Naive thymus-derived CD4-positive, alpha-beta T cell (primary cell): Measurements from ENCODE around the gene ENTREP1. TPM values are rescaled to one million over a fixed set of nuclear protein-coding genes. Genes with fewer than 3 reads are reported as not detected.

Source experiments
- ATAC-seq: fragments of 150-1000 bp; cut with Tn5 transposase; 2 replicates; pipeline ENCODE4 v1.10.0; 2021; ENCODE audit warnings: mild to moderate bottlenecking, moderate library complexity
- CTCF ChIA-PET: fragments of 350-600 bp; sonication (Branson Sonifier 250); formaldehyde crosslinking; loops from one replicate; lab custom pipeline; 2021; ENCODE audit warnings: antibody characterized with exemption; lab: Charles Lee
- POLR2A ChIA-PET: fragments of 350-600 bp; sonication (Branson Sonifier 250); formaldehyde crosslinking; loops from one replicate; lab custom pipeline; 2021; ENCODE audit warnings: antibody characterized with exemption, inconsistent platforms; lab: Charles Lee
- DNase-seq, 9 donors: peaks; one replicate each; pipeline versions ENCODE4 v3.0.0 to v3.0.0-alpha.2; 2020 to 2022; ENCODE audit warnings: mixed read lengths in 1 of 9
- H3K27ac ChIP-seq: one replicate; pipeline ENCODE4 v1.7.0; 2013; ENCODE audit warnings: mild to moderate bottlenecking, low read depth, low read length, moderate library complexity
- H3K27me3 ChIP-seq, 2 donors: one replicate each; pipeline ENCODE4 v1.7.0; 2013; ENCODE audit warnings: low read length in 2 of 2, mild to moderate bottlenecking in 2 of 2, moderate library complexity in 2 of 2; ENCODE audit not compliant: control insufficient read depth in 2 of 2, insufficient read depth in 2 of 2
- H3K36me3 ChIP-seq, 3 experiments: 1 replicate in 2 of 3; 2 replicates in 1 of 3; pipeline ENCODE4 v1.7.0; 2013; ENCODE audit warnings: low read length in 3 of 3, mild to moderate bottlenecking in 3 of 3, moderate library complexity in 1 of 3; ENCODE audit not compliant: insufficient read depth in 3 of 3, control insufficient read depth in 2 of 3
- H3K4me1 ChIP-seq, 2 donors: one replicate each; pipeline ENCODE4 v1.7.0; 2013; ENCODE audit warnings: low read length in 2 of 2, mild to moderate bottlenecking in 2 of 2, moderate library complexity in 1 of 2; ENCODE audit not compliant: control insufficient read depth in 2 of 2, insufficient read depth in 2 of 2
- H3K4me3 ChIP-seq: 2 replicates; pipeline ENCODE4 v1.7.0; 2013; ENCODE audit warnings: mild to moderate bottlenecking, low read length
- H3K9me3 ChIP-seq, 3 experiments: 1 replicate in 2 of 3; 2 replicates in 1 of 3; pipeline ENCODE4 v1.7.0; 2013; ENCODE audit warnings: low read length in 3 of 3; ENCODE audit not compliant: control insufficient read depth in 2 of 3
- H3K27ac Mint-ChIP-seq, 9 donors: one replicate each; pipeline ENCODE4 v1.8.0; 2020 to 2022; ENCODE audit warnings: mixed read lengths in 9 of 9, mild to moderate bottlenecking in 8 of 9, moderate library complexity in 5 of 9, inconsistent platforms in 2 of 9
- H3K27me3 Mint-ChIP-seq, 5 donors: one replicate each; pipeline ENCODE4 v1.8.0; 2021 to 2022; ENCODE audit warnings: mixed read lengths in 5 of 5, mild to moderate bottlenecking in 1 of 5
- H3K36me3 Mint-ChIP-seq, 5 donors: one replicate each; pipeline ENCODE4 v1.8.0; 2020 to 2022; ENCODE audit warnings: mixed read lengths in 5 of 5, mild to moderate bottlenecking in 3 of 5, inconsistent platforms in 1 of 5
- H3K4me1 Mint-ChIP-seq, 7 donors: one replicate each; pipeline ENCODE4 v1.8.0; 2020 to 2022; ENCODE audit warnings: mixed read lengths in 7 of 7, mild to moderate bottlenecking in 3 of 7, inconsistent platforms in 1 of 7
- H3K4me3 Mint-ChIP-seq, 10 donors: one replicate each; pipeline ENCODE4 v1.8.0; 2020 to 2022; ENCODE audit warnings: mild to moderate bottlenecking in 10 of 10, mixed read lengths in 10 of 10, moderate library complexity in 6 of 10, inconsistent platforms in 2 of 10
- H3K9me3 Mint-ChIP-seq, 11 donors: one replicate each; pipeline ENCODE4 v1.8.0; 2020 to 2022; ENCODE audit warnings: mixed read lengths in 11 of 11, mild to moderate bottlenecking in 4 of 11, inconsistent platforms in 1 of 11, moderate library complexity in 1 of 11
- intact Hi-C, 2 donors: fragments of 100-400 bp; cut with micrococcal nuclease; formaldehyde crosslinking; loops; one replicate each; pipeline ENCODE4 v1.15.1; 2023
- polyA plus RNA-seq, 2 donors: library from polyadenylated mRNA; unstranded; fragments of 300-500 nt; fragmentation: Illumina TruSeq; gene quantifications; one replicate each; pipeline ENCODE4 v1.2.3, GENCODE V29; 2021
- total RNA-seq, 6 experiments: library from RNA in 5 of 6; stranded (reverse) in 5 of 6; gene quantifications; 1 replicate in 5 of 6; 2 replicates in 1 of 6; pipeline ENCODE4 v1.2.3 and lab custom pipeline; 2021 to 2026

Gene ENTREP1
- total and polyA plus RNA-seq, 7 experiments from 2014 or later: not detected

DNA sequence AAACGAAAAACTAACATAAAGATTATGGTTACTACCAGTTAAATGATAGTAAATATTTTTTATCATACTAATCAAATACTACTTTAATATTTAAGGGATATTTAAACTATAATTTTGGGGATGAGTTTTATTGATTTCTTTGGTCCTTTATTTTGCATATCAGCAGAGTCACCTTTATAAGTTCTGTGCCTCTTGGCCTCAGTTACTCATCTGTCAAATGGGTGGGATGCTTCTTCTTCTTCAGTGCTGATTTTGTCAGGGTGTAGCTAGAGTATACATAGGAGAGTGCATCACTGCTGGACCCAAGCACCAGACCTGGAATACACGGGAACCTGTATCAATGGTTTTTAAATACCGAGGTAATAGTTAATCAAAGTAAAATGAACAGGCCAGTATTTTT, 5.6 kb downstream of the ENTREP1 start:
- Mint-ChIP-seq H3K27me3 (peaks cover 34 to 54% (median 41%) of the 10 kb centered on the region in 5 donors), H3K27ac (no peak overlapping the region), H3K9me3 (peaks cover 0 to 2% (median 0%) of the 10 kb centered on the region in 11 donors), H3K4me1 (peaks cover 0 to 6% (median 5%) of the 10 kb centered on the region in 7 donors), H3K4me3 (no peak overlapping the region), H3K36me3 (no peaks in the 10 kb centered on the region)
- intact Hi-C loops: no loop called here
- Histone ChIP-seq H3K9me3 (no peaks in the 10 kb centered on the region), H3K27ac (no peak overlapping the region), H3K4me1 (no peaks in the 10 kb centered on the region), H3K4me3 (no peak overlapping the region), H3K36me3 (no peaks in the 10 kb centered on the region), H3K27me3 (no peaks in the 10 kb centered on the region)
- ChIA-PET POLR2A (no interaction called here), CTCF (no interaction called here)
- DNase-seq: no peak
- ATAC-seq: no peak

DNA sequence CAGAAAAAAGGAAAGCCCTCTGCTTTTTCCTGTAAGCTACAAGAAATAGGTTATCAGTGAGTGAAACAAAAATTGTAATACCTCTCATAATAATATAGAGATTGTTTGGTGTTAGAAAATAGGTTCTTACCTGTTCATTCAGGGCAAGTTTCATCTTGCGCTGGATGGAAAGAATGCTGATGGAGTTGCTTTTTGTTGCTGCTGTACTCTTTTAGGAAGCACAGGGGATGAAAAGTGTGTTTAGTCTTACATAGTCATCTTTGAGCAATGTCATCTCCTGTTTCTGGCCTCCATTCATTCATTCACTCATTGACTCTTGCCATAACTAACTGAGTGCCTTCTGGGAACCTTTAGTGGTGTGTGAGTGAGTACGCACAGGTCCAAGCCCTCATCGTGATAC, 6.4 kb downstream of the ENTREP1 start:
- H3K4me3 Mint-ChIP-seq: no peak overlapping the region
- intact Hi-C loops: no loop called here
- peaks cover 25 to 45% (median 33%) of the 10 kb centered on the region in 5 donors for H3K27me3 Mint-ChIP-seq
- no peaks in the 10 kb centered on the region for H3K4me1 Mint-ChIP-seq
- Histone ChIP-seq H3K4me3 (no peak overlapping the region), H3K27ac (no peak overlapping the region), H3K36me3 (no peaks in the 10 kb centered on the region), H3K27me3 (no peaks in the 10 kb centered on the region), H3K4me1 (no peaks in the 10 kb centered on the region), H3K9me3 (no peaks in the 10 kb centered on the region)
- ChIA-PET POLR2A (no interaction called here), CTCF (no interaction called here)
- H3K36me3 Mint-ChIP-seq: no peaks in the 10 kb centered on the region
- no peak for DNase-seq
- H3K27ac Mint-ChIP-seq: no peak overlapping the region
- ATAC-seq: no peak
- no peaks in the 10 kb centered on the region for H3K9me3 Mint-ChIP-seq

DNA sequence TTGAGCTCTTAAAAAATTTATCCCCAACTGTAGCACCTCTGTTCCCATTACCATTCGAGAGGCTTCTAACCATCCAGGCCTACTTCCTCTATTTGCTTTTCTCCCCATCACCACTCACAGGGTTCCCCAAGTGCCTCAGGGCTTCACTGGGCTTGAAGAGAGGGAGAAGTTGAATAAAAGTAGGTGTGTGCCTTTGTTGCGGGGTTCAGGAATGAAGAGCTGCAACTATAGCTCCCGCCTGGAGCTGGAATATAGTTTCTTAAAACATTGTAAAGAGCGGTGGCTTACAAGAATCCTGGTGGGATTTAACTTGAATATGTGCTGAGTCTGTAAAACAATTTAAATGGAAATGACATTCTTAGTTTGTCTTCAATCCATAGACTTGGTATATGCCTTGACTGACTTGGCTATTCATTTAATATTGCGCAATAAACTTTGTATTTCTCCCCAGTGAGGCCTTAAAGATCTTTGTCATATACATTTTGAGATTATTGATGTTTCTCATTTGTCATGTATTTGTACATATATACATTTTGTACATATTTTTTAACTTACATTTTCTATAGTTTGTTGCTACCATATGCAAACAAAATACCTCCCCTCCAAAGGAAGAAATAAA, 7.2 kb downstream of the ENTREP1 start:
- intact Hi-C loops: no loop called here
- Histone ChIP-seq H3K4me1 (no peaks in the 10 kb centered on the region), H3K27ac (no peak overlapping the region), H3K4me3 (no peak overlapping the region), H3K9me3 (no peaks in the 10 kb centered on the region), H3K27me3 (no peaks in the 10 kb centered on the region), H3K36me3 (no peaks in the 10 kb centered on the region)
- POLR2A ChIA-PET: no interaction called here
- Mint-ChIP-seq H3K4me1 (no peaks in the 10 kb centered on the region), H3K4me3 (no peak overlapping the region), H3K27me3 (peaks cover 24 to 40% (median 28%) of the 10 kb centered on the region in 5 donors), H3K36me3 (no peaks in the 10 kb centered on the region), H3K27ac (no peak overlapping the region), H3K9me3 (no peaks in the 10 kb centered on the region)
- DNase-seq (no peak), ATAC-seq (no peak)
- CTCF ChIA-PET: no interaction called here

DNA sequence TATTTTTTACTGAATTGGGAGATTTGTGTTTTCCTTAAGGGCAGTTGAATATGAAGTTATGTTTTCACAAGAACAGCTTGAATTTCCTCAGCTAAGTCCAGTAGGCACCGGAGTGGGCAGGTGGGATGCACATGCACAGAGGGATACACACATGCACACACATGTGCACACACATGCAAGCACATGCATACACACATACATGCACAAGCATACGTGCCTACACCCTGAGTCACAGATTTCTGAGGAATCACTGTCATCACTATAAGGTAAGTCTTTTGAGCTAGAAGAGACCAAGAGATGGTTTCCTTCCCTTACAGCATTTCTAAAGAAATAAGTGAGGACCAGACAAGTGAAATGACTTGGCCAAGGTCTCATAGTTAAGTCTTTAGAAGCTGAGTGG, 8.7 kb downstream of the ENTREP1 start:
- no peak overlapping the region for H3K4me3 Mint-ChIP-seq
- Histone ChIP-seq H3K4me3 (no peak overlapping the region), H3K4me1 (no peaks in the 10 kb centered on the region), H3K27ac (no peak overlapping the region), H3K9me3 (no peaks in the 10 kb centered on the region), H3K27me3 (no peaks in the 10 kb centered on the region), H3K36me3 (no peaks in the 10 kb centered on the region)
- H3K36me3 Mint-ChIP-seq: no peaks in the 10 kb centered on the region
- no peak for DNase-seq
- ChIA-PET CTCF (no interaction called here), POLR2A (no interaction called here)
- ATAC-seq: no peak
- H3K27me3 Mint-ChIP-seq: peaks cover 19 to 26% (median 25%) of the 10 kb centered on the region in 5 donors
- H3K4me1 Mint-ChIP-seq: no peaks in the 10 kb centered on the region
- intact Hi-C loops: no loop called here
- H3K9me3 Mint-ChIP-seq: no peaks in the 10 kb centered on the region
- no peak overlapping the region for H3K27ac Mint-ChIP-seq

DNA sequence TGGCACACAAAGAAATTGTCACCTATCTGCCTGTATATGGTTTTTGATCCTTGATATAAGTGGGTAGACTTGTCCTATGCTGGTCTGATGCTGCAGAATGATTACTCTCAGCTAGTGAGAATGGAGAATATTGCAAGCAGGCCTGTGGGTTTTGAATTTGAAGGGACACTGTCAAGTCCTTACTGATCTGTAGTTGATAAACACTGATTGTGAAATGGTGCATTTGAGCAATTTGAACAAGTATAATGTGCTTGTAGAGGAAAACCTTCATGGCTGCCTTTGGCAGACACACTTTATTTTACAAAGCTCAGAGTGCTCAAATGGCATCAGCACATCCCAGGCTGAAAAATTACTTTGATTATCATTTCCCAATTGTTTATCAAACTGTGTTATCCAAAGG, 9.3 kb downstream of the ENTREP1 start:
- no peaks in the 10 kb centered on the region for H3K9me3 ChIP-seq
- H3K27me3 ChIP-seq: no peaks in the 10 kb centered on the region
- H3K4me1 ChIP-seq: no peaks in the 10 kb centered on the region
- H3K27ac Mint-ChIP-seq: no peak overlapping the region
- no peak overlapping the region for H3K4me3 Mint-ChIP-seq
- no peak for DNase-seq
- ATAC-seq: no peak
- H3K27ac ChIP-seq: no peak overlapping the region
- ChIA-PET CTCF (no interaction called here), POLR2A (no interaction called here)
- H3K36me3 Mint-ChIP-seq: no peaks in the 10 kb centered on the region
- intact Hi-C loops: no loop called here
- H3K4me3 ChIP-seq: no peak overlapping the region
- peaks cover 18 to 24% (median 20%) of the 10 kb centered on the region in 5 donors for H3K27me3 Mint-ChIP-seq
- H3K4me1 Mint-ChIP-seq: no peaks in the 10 kb centered on the region
- no peaks in the 10 kb centered on the region for H3K9me3 Mint-ChIP-seq
- H3K36me3 ChIP-seq: no peaks in the 10 kb centered on the region

DNA sequence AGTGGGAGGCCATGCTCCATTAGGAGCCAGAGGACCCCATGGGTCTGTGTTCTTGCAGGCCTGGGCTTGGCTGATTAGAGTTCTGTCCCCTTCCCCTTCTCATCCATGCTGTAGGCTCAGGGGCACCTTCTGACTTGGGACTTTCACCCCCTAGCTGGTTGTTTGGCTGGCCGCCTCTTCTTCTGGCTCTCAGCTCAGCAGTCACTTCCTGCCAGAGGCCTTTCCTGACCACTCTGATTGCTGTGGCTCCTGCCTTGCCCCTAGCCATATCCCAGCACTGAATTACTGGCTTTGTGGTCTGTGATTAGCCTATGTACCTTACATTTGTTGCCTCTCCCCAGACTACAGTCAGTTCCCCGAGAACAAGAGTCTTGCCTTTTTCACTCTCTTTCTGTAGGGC, 14.6 kb downstream of the ENTREP1 start:
- H3K4me3 Mint-ChIP-seq: no peak overlapping the region
- H3K27me3 ChIP-seq: no peaks in the 10 kb centered on the region
- H3K36me3 Mint-ChIP-seq: no peaks in the 10 kb centered on the region
- H3K9me3 ChIP-seq: no peaks in the 10 kb centered on the region
- ChIA-PET CTCF (no interaction called here), POLR2A (no interaction called here)
- H3K27ac Mint-ChIP-seq: no peak overlapping the region
- H3K36me3 ChIP-seq: no peaks in the 10 kb centered on the region
- peaks cover 0 to 5% (median 0%) of the 10 kb centered on the region in 11 donors for H3K9me3 Mint-ChIP-seq
- H3K27me3 Mint-ChIP-seq: peaks cover 4 to 23% (median 16%) of the 10 kb centered on the region in 5 donors
- no peaks in the 10 kb centered on the region for H3K4me1 Mint-ChIP-seq
- intact Hi-C loops: no loop called here
- H3K4me3 ChIP-seq: no peak overlapping the region
- H3K27ac ChIP-seq: no peak overlapping the region
- no peak for DNase-seq
- no peak for ATAC-seq
- no peaks in the 10 kb centered on the region for H3K4me1 ChIP-seq

DNA sequence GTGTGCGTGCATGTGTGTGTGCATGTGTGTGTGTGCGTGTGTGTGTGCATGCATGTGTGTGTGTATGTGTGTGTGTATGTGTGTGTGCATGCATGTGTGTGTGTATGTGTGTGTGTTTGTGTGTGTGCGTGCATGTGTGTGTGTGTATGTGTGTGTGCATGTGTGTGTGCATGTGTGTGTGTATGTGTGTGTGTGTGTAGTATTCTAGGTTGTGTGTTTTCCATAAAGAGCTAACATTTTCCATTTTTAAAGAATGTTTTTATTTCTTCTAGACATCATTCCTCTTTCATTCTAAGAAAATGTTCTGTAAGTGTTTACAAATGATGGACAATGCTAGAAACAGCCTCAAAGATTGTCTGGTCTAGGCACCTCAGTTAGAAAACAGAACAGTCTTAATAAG, 15.6 kb downstream of the ENTREP1 start:
- H3K4me1 ChIP-seq: no peaks in the 10 kb centered on the region
- no peaks in the 10 kb centered on the region for H3K36me3 ChIP-seq
- H3K9me3 ChIP-seq: no peaks in the 10 kb centered on the region
- no peak overlapping the region for H3K27ac ChIP-seq
- Mint-ChIP-seq H3K4me1 (no peaks in the 10 kb centered on the region), H3K4me3 (no peak overlapping the region), H3K27ac (no peak overlapping the region), H3K36me3 (no peaks in the 10 kb centered on the region), H3K9me3 (peaks cover 0 to 5% (median 0%) of the 10 kb centered on the region in 11 donors), H3K27me3 (peaks cover 7 to 23% (median 9%) of the 10 kb centered on the region in 5 donors)
- H3K27me3 ChIP-seq: no peaks in the 10 kb centered on the region
- no peak overlapping the region for H3K4me3 ChIP-seq
- intact Hi-C loops: no loop called here
- DNase-seq (no peak), ATAC-seq (no peak)
- POLR2A ChIA-PET: no interaction called here
- CTCF ChIA-PET: no interaction called here
